HepG2 (cell line): ENCODE measurements around the gene AFTPH. TPM values are rescaled to one million over a fixed set of nuclear protein-coding genes. Genes with fewer than 3 reads are reported as not detected.

Experiments used
- ATF1 ChIP-seq: IDR thresholded peaks from 2 replicates; pipeline ENCODE4 v1.6.1; 2016; ENCODE audit warnings: mild to moderate bottlenecking, control low read depth
- CEBPB ChIP-seq: IDR thresholded peaks from 2 replicates; pipeline ENCODE4 v1.6.1; 2011; ENCODE audit warnings: low read depth, low read length, improper control_type of control experiment, borderline replicate concordance
- CENPX ChIP-seq: sonication (generic); formaldehyde crosslinking; IDR thresholded peaks from 2 replicates; pipeline ENCODE4 v1.9.0; 2021; ENCODE audit warnings: mild to moderate bottlenecking, missing genetic modification reagents, moderate library complexity
- ETV5 ChIP-seq: IDR thresholded peaks from 2 replicates; pipeline ENCODE4 v1.6.1; 2018; ENCODE audit warnings: missing biosample characterization, missing genetic modification reagents, inconsistent platforms, borderline replicate concordance
- FOXO1 ChIP-seq: sonication (generic); formaldehyde crosslinking; IDR thresholded peaks from 2 replicates; pipeline ENCODE4 v1.4.0; 2020; ENCODE audit warnings: missing genetic modification reagents
- HNRNPL ChIP-seq: fragments of 200-400 bp; formaldehyde crosslinking; IDR thresholded peaks from 2 replicates; pipeline ENCODE4 v1.6.1; 2017; ENCODE audit warnings: mild to moderate bottlenecking, low read depth, low read length
- MAFK ChIP-seq, 2 experiments: IDR thresholded peaks in 1 of 2; conservative IDR thresholded peaks in 1 of 2; 2 replicates each; pipeline ENCODE4 v1.6.1; 2011; ENCODE audit warnings: improper control_type of control experiment in 2 of 2, low read length in 2 of 2
- MED13 ChIP-seq: sonication (generic); formaldehyde crosslinking; IDR thresholded peaks from 2 replicates; pipeline ENCODE4 v1.5.0; 2020; ENCODE audit warnings: missing genetic modification reagents
- MIXL1 ChIP-seq: IDR thresholded peaks from 2 replicates; pipeline ENCODE4 v1.6.1; 2016
- MXI1 ChIP-seq: IDR thresholded peaks from 3 replicates; pipeline ENCODE4 v1.6.1; 2012; ENCODE audit warnings: low read depth, low read length, inconsistent platforms, borderline replicate concordance
- NFKBIZ ChIP-seq: IDR thresholded peaks from 2 replicates; pipeline ENCODE4 v1.6.1; 2018; ENCODE audit warnings: missing genetic modification reagents, missing compliant biosample characterization
- TCF12 ChIP-seq, 2 experiments: fragments of 450-650 bp in 1 of 2; sonication (generic) in 1 of 2; formaldehyde crosslinking in 1 of 2; IDR thresholded peaks; 2 replicates each; pipeline versions ENCODE4 v1.6.1 to v1.8.0; 2017 to 2022; ENCODE audit warnings: antibody characterized with exemption in 1 of 2, mild to moderate bottlenecking in 1 of 2, missing genetic modification reagents in 1 of 2, moderate library complexity in 1 of 2
- TEAD2 ChIP-seq: sonication (generic); formaldehyde crosslinking; IDR thresholded peaks from 2 replicates; pipeline ENCODE4 v1.9.0; 2021; ENCODE audit warnings: missing genetic modification reagents
- ZC3H4 ChIP-seq: sonication (generic); formaldehyde crosslinking; IDR thresholded peaks from 2 replicates; pipeline ENCODE4 v1.4.0; 2020; ENCODE audit warnings: missing genetic modification reagents, borderline replicate concordance
- ZNF205 ChIP-seq: IDR thresholded peaks from 2 replicates; pipeline ENCODE4 v1.6.1; 2018; ENCODE audit warnings: missing biosample characterization, missing genetic modification reagents
- ZNF326 ChIP-seq: sonication (generic); formaldehyde crosslinking; IDR thresholded peaks from 2 replicates; pipeline ENCODE4 v1.4.0; 2020; ENCODE audit warnings: missing genetic modification reagents, borderline replicate concordance
- ZNF468 ChIP-seq: sonication (generic); formaldehyde crosslinking; IDR thresholded peaks from 2 replicates; pipeline ENCODE4 v1.8.0; 2022; ENCODE audit warnings: mild to moderate bottlenecking, moderate library complexity, missing genetic modification reagents
- ZNF484 ChIP-seq: sonication (generic); formaldehyde crosslinking; IDR thresholded peaks from 2 replicates; pipeline ENCODE4 v1.5.1; 2020; ENCODE audit warnings: mild to moderate bottlenecking, low read depth, missing genetic modification reagents, borderline replicate concordance
- ZNF563 ChIP-seq: sonication (generic); formaldehyde crosslinking; IDR thresholded peaks from 2 replicates; pipeline ENCODE4 v1.8.0; 2022; ENCODE audit warnings: mild to moderate bottlenecking, moderate library complexity, missing genetic modification reagents
- ZNF598 ChIP-seq: sonication (generic); formaldehyde crosslinking; IDR thresholded peaks from 2 replicates; pipeline ENCODE4 v1.5.1; 2020; ENCODE audit warnings: mild to moderate bottlenecking, missing genetic modification reagents, borderline replicate concordance
- ZNF724P ChIP-seq: sonication (generic); formaldehyde crosslinking; IDR thresholded peaks from 2 replicates; pipeline ENCODE4 v1.8.0; 2022; ENCODE audit warnings: missing genetic modification reagents, borderline replicate concordance
- polyA plus RNA-seq, 8 experiments: library from polyadenylated mRNA; depleted of rRNA in 3 of 8; stranded (reverse) in 7 of 8; unstranded in 1 of 8; fragments of >200 nt; fragmentation: Illumina TruSeq in 4 of 8; extraction: Trizol in 4 of 8; gene quantifications; 2 replicates each; pipeline versions ENCODE4 v1.2.1 to v1.2.3, GENCODE V29; 2011 to 2016; ENCODE audit warnings: low read depth in 4 of 8, missing spikeins in 1 of 8, mixed read lengths in 1 of 8; ENCODE audit not compliant: insufficient read depth in 1 of 8
- total RNA-seq, 5 experiments: library from RNA; depleted of rRNA; stranded (reverse); fragments of >200 nt; fragmentation: Illumina TruSeq; extraction: Trizol; gene quantifications; 2 replicates each; pipeline ENCODE4 v1.2.3, GENCODE V29; 2016; ENCODE audit warnings: low read depth in 1 of 5
- TF ChIP-seq, protein P1 (sequence below): IDR thresholded peaks from 2 replicates; pipeline ENCODE4 v1.6.1; 2018; ENCODE audit warnings: missing genetic modification reagents
- TF ChIP-seq, protein P2 (sequence below): sonication (generic); formaldehyde crosslinking; IDR thresholded peaks from 2 replicates; pipeline ENCODE4 v1.4.0; 2020; ENCODE audit warnings: missing genetic modification reagents, low read depth, mild to moderate bottlenecking, borderline replicate concordance
- TF ChIP-seq, protein P3 (sequence below): sonication (generic); formaldehyde crosslinking; IDR thresholded peaks from 2 replicates; pipeline ENCODE4 v1.9.0; 2021; ENCODE audit warnings: missing genetic modification reagents, borderline replicate concordance
- TF ChIP-seq, protein P4 (sequence below): sonication (generic); formaldehyde crosslinking; IDR thresholded peaks from 2 replicates; pipeline ENCODE4 v1.8.0; 2023; ENCODE audit warnings: mild to moderate bottlenecking, missing genetic modification reagents

Gene AFTPH
- total and polyA plus RNA-seq, 2 of the 13 experiments (the other 11 are each of a cell fraction or from before 2014, with no cell fraction given), result 27.5 to 36.8 TPM

DNA sequence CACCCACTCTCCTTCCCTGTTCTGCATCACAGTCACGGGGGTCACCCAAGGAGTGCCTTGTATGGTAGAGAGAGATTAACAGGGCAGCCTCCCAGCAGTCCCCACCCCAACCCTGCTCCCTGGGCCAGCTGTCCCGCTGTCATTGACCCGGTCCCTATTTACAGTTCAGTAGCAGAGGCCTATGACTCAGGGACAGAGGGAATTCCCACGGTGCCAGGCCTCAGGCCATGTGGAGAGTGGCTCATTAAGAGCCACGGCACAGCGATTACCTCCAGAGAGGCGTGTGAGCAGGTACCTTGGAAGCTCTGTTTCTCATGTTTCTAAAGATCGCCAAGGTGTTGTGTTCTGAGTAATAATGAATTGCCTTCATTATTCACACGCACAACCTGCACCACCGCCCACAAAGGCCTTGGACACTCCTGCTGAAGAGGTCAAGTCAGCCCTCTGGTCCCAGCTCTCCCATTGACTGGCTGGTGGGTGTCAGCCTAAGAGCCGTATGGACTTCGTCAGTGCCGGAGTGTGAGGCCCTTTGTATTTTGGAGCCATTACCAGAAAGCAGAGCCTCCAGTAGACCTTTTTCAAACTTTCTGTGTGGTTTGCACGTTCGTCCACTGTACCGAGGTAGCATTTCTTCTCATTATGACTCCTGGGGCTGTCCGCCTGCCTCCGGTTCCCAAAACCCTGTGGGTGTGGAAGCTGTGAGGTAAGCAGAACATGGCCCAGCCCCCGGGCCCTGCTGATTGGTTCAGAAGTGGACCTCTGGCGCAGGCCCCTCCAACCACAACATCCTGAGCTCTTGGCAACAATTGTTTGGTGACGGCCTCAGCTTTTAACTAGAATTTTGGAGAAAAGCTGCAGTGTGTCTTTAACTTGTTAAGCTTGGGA, 82.6 kb downstream of the AFTPH start (continued):
- TF ChIP-seq, protein P1, sequence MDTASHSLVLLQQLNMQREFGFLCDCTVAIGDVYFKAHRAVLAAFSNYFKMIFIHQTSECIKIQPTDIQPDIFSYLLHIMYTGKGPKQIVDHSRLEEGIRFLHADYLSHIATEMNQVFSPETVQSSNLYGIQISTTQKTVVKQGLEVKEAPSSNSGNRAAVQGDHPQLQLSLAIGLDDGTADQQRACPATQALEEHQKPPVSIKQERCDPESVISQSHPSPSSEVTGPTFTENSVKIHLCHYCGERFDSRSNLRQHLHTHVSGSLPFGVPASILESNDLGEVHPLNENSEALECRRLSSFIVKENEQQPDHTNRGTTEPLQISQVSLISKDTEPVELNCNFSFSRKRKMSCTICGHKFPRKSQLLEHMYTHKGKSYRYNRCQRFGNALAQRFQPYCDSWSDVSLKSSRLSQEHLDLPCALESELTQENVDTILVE (CRISPR knock-in tag), result 0 out of 2 replicates have a peak, but pooled peaks have one; percentile 54
- TF ChIP-seq HNRNPL, result no peak
- TF ChIP-seq, protein P2, sequence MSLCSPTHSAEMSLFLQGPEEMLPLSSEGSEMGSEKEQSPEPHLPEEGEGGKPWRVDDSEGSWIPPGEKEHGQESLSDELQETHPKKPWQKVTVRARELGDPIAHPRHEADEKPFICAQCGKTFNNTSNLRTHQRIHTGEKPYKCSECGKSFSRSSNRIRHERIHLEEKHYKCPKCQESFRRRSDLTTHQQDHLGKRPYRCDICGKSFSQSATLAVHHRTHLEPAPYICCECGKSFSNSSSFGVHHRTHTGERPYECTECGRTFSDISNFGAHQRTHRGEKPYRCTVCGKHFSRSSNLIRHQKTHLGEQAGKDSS (CRISPR knock-in tag), result 0 out of 2 replicates have a peak, but pooled peaks have one; percentile 58
- TF ChIP-seq ATF1 (CRISPR knock-in tag), result no peak
- TF ChIP-seq ZNF598, result peak; percentile 30; the same call in 1 of the 2 replicates
- TF ChIP-seq ZNF484 (CRISPR knock-in tag), result no peak
- no peak for TF ChIP-seq TCF12 (IDR thresholded peaks at IDR 0.05)
- no peak for TF ChIP-seq TCF12 (CRISPR knock-in tag; IDR thresholded peaks at IDR 0.05)
- 0 out of 2 replicates have a peak, but pooled peaks have one; percentile 31 for TF ChIP-seq ZNF205 (CRISPR knock-in tag)
- peak; percentile 22; the same call in 1 of the 2 replicates for TF ChIP-seq FOXO1 (CRISPR knock-in tag)
- no peak for TF ChIP-seq MIXL1 (CRISPR knock-in tag)
- TF ChIP-seq TEAD2, result 0 out of 2 replicates have a peak, but pooled peaks have one; percentile 33
- no peak for TF ChIP-seq CEBPB
- no peak for TF ChIP-seq MAFK (conservative IDR thresholded peaks at IDR 0.05 in 1 of 2, IDR thresholded peaks at IDR 0.05 in 1 of 2; ENCODE audit: low read length in 2 of 2)
- TF ChIP-seq ZNF724P (CRISPR knock-in tag), result peak; percentile 51; the same call in 1 of the 2 replicates
- TF ChIP-seq, protein P3, sequence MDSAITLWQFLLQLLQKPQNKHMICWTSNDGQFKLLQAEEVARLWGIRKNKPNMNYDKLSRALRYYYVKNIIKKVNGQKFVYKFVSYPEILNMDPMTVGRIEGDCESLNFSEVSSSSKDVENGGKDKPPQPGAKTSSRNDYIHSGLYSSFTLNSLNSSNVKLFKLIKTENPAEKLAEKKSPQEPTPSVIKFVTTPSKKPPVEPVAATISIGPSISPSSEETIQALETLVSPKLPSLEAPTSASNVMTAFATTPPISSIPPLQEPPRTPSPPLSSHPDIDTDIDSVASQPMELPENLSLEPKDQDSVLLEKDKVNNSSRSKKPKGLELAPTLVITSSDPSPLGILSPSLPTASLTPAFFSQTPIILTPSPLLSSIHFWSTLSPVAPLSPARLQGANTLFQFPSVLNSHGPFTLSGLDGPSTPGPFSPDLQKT (CRISPR knock-in tag), result no peak
- no peak for TF ChIP-seq ZNF468
- peak; percentile 91 for TF ChIP-seq MXI1
- TF ChIP-seq NFKBIZ (CRISPR knock-in tag), result no peak
- no peak for TF ChIP-seq CENPX (CRISPR knock-in tag)
- TF ChIP-seq, protein P4, sequence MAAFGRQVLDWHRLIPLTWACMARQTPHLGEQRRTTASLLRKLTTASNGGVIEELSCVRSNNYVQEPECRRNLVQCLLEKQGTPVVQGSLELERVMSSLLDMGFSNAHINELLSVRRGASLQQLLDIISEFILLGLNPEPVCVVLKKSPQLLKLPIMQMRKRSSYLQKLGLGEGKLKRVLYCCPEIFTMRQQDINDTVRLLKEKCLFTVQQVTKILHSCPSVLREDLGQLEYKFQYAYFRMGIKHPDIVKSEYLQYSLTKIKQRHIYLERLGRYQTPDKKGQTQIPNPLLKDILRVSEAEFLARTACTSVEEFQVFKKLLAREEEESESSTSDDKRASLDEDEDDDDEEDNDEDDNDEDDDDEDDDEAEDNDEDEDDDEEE (CRISPR knock-in tag), result peak; percentile 89; the same call in 1 of the 2 replicates
- no peak for TF ChIP-seq MED13 (CRISPR knock-in tag)
- TF ChIP-seq ETV5, result peak; percentile 28; the same call in 1 of the 2 replicates
- peak; percentile 61 for TF ChIP-seq ZNF563 (CRISPR knock-in tag)
- no peak for TF ChIP-seq ZNF326 (CRISPR knock-in tag)
- no peak for TF ChIP-seq ZC3H4 (CRISPR knock-in tag)
